NCI-H1417 (cell line): ENCODE measurements around the gene ERBIN.
"Not testable (repeated sequence)": the region's sequence is repeated elsewhere in the genome, so short reads cannot be mapped to it uniquely, and the experiment has no call there.

Experiments used
- DNase-seq, 3 experiments: peaks; one replicate each; lab custom pipeline; 2025; lab: John Stamatoyannopoulos, UW

The ERBIN gene

GRCh38 chr5:65961633-65962032 is 35.3 kb downstream of the ERBIN start:
- no peak for DNase-seq

GRCh38 chr5:65967288-65968066 is 41.1 kb downstream of the ERBIN start:
- DNase-seq: no peak

GRCh38 chr5:65969539-65970393 is 43.4 kb downstream of the ERBIN start:
- DNase-seq: no peak

GRCh38 chr5:65970481-65971367 is 44.3 kb downstream of the ERBIN start:
- peak in 2 of 3 experiments; percentile 18 to 27 for DNase-seq

GRCh38 chr5:65971643-65972042 is 45.3 kb downstream of the ERBIN start:
- no peak for DNase-seq

GRCh38 chr5:65972896-65973295 is 46.5 kb downstream of the ERBIN start:
- not testable (repeated sequence) for DNase-seq

GRCh38 chr5:65978251-65978650 is 51.9 kb downstream of the ERBIN start:
- DNase-seq: no peak

- no peak for DNase-seq
Observed at GRCh38 chr5:65981548-65981947, 55.2 kb downstream of the ERBIN start.

GRCh38 chr5:65981969-65982619 is 55.7 kb downstream of the ERBIN start:
- no peak for DNase-seq

- DNase-seq: no peak
Observed at GRCh38 chr5:65982635-65983034, 56.3 kb downstream of the ERBIN start.

GRCh38 chr5:65984098-65984885 is 57.9 kb downstream of the ERBIN start:
- peak in 1 of 3 experiments; percentile 28 for DNase-seq

GRCh38 chr5:65986050-65986451 is 59.7 kb downstream of the ERBIN start:
- no peak for DNase-seq

GRCh38 chr5:65986796-65987195 is 60.4 kb downstream of the ERBIN start:
- peak in 2 of 3 experiments; percentile 38 to 62 for DNase-seq

GRCh38 chr5:65987982-65988381 is 61.6 kb downstream of the ERBIN start:
- no peak for DNase-seq

GRCh38 chr5:65989158-65989557 is 62.8 kb downstream of the ERBIN start:
- DNase-seq: no peak

GRCh38 chr5:65992630-65993029 is 66.3 kb downstream of the ERBIN start:
- no peak for DNase-seq

- no peak for DNase-seq
Observed at GRCh38 chr5:65994117-65994786, 67.9 kb downstream of the ERBIN start.

- no peak for DNase-seq
Observed at GRCh38 chr5:65999061-65999723, 72.8 kb downstream of the ERBIN start.

GRCh38 chr5:66001952-66002351 is 75.6 kb downstream of the ERBIN start:
- DNase-seq: no peak

GRCh38 chr5:66002415-66002814 is 76.0 kb downstream of the ERBIN start:
- DNase-seq: no peak
